ENCODE data around the gene NPL.

Gene NPL

DNA sequence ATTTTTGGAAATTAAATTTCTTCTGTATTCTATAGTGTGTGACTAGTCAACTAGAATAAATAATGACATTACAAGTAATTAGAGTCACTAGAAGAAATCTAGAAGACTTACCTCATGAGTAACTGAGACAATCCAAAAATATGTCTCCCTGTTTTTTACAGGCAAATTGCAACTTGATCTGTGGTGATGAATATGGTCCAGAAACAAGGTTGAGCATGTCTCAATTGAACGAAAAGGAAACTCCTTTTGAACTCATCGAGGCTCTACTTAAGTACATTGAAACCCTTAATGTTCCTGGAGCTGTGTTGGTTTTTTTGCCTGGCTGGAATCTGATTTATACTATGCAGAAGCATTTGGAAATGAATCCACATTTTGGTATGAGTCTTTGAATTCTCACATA, 86.3 kb downstream of the NPL start:
- DNase-seq = no peak

DNA sequence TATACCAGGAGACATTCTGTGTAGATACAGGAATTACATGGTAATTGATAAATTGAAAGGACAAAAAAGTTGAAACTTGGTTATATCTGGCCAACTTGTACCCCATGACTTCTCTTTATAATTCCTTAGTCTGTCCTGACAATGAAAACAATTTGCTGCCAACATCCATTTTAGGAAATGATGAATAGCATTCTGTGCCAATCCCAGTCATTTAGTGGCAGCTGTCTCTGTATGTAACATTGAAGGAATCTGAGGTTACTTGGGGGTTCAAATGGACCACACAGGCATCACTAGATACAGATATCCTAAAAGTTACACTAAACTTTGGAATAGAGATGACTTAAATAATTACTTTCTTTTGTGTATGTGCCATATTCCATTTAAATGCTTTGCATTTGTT, 87.8 kb downstream of the NPL start:
- DNase-seq = no peak

DNA sequence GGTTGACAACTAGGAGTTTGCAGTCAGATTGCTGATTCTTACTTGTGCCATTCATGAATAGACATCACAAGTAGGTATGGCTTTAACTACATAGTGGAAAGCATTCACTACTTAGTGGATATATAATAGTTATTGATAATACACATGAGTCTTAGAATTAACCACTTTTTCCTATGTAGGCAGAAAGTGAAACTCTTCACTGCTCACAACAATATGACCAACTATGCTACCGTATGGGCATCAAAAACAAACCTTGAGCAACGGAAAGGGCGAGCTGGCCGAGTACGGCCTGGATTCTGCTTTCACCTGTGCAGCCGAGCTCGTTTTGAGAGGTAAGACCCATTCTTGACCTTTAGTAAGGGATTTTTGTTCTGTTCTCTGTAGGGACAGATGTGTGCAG, 88.3 kb downstream of the NPL start:
- no peak for DNase-seq
